ENCODE data around the gene ANKH.

ANKH gene

DNA sequence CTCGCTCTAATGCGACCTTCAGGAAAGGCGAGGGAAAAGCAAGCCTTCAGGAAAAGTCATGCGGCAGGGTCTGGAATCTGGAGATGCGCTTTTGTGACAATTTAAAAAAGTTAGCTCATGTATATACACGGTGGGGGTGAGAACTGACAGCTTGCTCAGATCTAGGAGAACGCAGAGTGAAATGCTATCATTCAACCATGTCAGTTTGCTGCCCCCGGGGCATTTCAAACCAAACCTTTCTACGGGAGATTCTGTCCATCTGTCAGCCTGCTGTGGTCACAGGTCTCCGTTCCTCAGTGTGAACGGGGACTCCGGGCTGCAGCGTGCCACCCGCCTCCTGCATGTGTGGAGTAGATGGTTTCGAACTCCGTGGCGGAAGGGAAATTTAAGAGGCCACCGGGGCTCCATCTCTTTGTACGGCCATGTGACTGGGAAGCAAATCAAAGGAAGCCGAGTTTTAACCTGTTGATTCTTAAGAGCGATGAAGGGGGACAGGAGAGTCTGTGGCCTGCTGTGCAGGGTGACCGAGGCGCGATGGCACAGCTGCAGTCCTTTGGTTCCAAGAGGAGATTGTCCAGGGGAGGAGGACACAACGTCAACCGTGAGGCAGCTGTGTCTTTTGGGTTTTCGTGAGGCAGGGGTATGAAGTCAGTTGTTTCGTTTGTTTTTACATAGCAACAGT, 161.1 kb downstream of the ANKH start:
- Histone ChIP-seq H3K4me2 (ENCODE audit: low read length) (no peak overlapping the region), H3K4me3 (ENCODE audit: low read length) (no peak overlapping the region), H3K4me1 (ENCODE audit: control insufficient read depth, low read length) (peaks cover 17% of the 10 kb centered on the region), H3F3A (ENCODE audit: control insufficient read depth, insufficient read depth) (peaks cover 9% of the 10 kb centered on the region), H4K20me1 (ENCODE audit: control insufficient read depth, insufficient read depth, low read depth, low read length) (no peaks in the 10 kb centered on the region), H3K36me3 (ENCODE audit: control insufficient read depth, low read length) (peaks cover 96% of the 10 kb centered on the region), H3K9me2 (replicated peaks; ENCODE audit: control insufficient read depth, low read length) (no peaks in the 10 kb centered on the region), H3K27me3 (ENCODE audit: control insufficient read depth, low read length) (no peaks in the 10 kb centered on the region), H3K79me2 (ENCODE audit: control insufficient read depth, low read length) (peaks cover under 1% of the 10 kb centered on the region; the same call in 1 of the 2 replicates), H3K27ac (ENCODE audit: low read depth, low read length) (no peak overlapping the region), H3K9me3 (ENCODE audit: control insufficient read depth, insufficient read depth, low read length) (no peaks in the 10 kb centered on the region)
- TF ChIP-seq, protein P1, sequence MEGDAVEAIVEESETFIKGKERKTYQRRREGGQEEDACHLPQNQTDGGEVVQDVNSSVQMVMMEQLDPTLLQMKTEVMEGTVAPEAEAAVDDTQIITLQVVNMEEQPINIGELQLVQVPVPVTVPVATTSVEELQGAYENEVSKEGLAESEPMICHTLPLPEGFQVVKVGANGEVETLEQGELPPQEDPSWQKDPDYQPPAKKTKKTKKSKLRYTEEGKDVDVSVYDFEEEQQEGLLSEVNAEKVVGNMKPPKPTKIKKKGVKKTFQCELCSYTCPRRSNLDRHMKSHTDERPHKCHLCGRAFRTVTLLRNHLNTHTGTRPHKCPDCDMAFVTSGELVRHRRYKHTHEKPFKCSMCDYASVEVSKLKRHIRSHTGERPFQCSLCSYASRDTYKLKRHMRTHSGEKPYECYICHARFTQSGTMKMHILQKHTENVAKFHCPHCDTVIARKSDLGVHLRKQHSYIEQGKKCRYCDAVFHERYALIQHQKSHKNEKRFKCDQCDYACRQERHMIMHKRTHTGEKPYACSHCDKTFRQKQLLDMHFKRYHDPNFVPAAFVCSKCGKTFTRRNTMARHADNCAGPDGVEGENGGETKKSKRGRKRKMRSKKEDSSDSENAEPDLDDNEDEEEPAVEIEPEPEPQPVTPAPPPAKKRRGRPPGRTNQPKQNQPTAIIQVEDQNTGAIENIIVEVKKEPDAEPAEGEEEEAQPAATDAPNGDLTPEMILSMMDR (IDR thresholded peaks at IDR 0.05; ENCODE audit: low read depth, low read length, poor library complexity, severe bottlenecking): no peak
- no peak for TF ChIP-seq EZH2phosphoT487 (IDR thresholded peaks at IDR 0.05; ENCODE audit: borderline replicate concordance, low read length)

DNA sequence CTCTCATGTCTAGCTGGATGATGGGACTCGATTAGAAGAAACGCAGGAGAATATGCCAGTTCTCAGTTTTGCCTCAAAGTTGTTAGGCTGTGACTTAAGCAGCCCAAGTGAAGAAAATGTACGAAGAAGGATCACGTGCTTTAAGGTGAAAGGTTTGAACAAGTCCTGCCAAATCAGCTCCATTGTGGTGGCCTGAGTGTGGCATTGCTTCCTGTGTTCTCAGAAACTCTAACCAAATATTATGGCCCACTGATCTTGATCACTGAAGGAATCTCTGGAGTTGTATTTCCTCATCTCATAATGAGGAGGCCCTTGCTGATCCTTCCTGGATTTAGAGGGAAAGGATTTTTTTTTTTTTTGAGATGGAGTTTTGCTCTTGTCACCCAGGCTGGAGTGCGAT, 163.0 kb downstream of the ANKH start:
- Histone ChIP-seq H3K36me3 (ENCODE audit: control insufficient read depth, low read length) (peaks cover 94% of the 10 kb centered on the region), H3K9me2 (replicated peaks; ENCODE audit: control insufficient read depth, low read length) (no peaks in the 10 kb centered on the region), H3K4me3 (ENCODE audit: low read length) (no peak overlapping the region)

DNA sequence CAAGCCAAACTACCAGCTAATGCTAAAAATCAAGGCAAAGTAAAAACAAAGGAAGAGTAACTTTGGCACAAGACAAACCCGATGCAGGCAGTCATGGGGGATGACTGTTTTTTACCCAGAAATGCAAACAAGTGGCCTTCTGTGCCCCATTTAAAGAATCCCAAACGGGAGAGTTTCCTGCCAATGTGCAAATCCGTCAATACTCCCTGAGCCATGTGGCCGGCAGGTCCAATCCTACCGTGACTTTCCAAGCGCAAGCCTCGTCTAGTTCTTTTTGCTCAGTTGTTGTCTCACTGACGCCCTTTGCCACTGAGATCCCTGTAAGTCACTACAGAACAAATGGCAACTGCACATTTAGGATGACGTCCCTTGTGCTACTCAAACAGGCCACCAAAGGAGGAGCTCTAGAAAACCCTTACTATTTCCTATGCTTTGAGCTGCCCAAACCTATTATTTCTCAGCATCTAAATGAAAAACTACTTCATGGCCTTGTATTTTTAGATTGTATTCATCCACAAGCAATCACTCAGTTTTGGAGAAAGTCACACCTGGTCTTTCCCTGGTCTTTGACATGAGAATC, 163.7 kb downstream of the ANKH start:
- peaks cover 9% of the 10 kb centered on the region for H3F3A ChIP-seq (ENCODE audit: control insufficient read depth, insufficient read depth)
- TF ChIP-seq EZH2phosphoT487 (IDR thresholded peaks at IDR 0.05; ENCODE audit: borderline replicate concordance, low read length): no peak
- TF ChIP-seq, protein P1 (IDR thresholded peaks at IDR 0.05; ENCODE audit: low read depth, low read length, poor library complexity, severe bottlenecking): no peak
- no peaks in the 10 kb centered on the region for H3K9me2 ChIP-seq (replicated peaks; ENCODE audit: control insufficient read depth, low read length)
- no peaks in the 10 kb centered on the region for H4K20me1 ChIP-seq (ENCODE audit: control insufficient read depth, insufficient read depth, low read depth, low read length)
- peaks cover 92% of the 10 kb centered on the region for H3K36me3 ChIP-seq (ENCODE audit: control insufficient read depth, low read length)
- H3K4me1 ChIP-seq (ENCODE audit: control insufficient read depth, low read length): peaks cover 22% of the 10 kb centered on the region
- H3K27me3 ChIP-seq (ENCODE audit: control insufficient read depth, low read length): no peaks in the 10 kb centered on the region
- no peak overlapping the region for H3K27ac ChIP-seq (ENCODE audit: low read depth, low read length)
- no peak overlapping the region for H3K4me2 ChIP-seq (ENCODE audit: low read length)
- H3K79me2 ChIP-seq (ENCODE audit: control insufficient read depth, low read length): peaks cover 4% of the 10 kb centered on the region; the same call in 1 of the 2 replicates
- no peaks in the 10 kb centered on the region for H3K9me3 ChIP-seq (ENCODE audit: control insufficient read depth, insufficient read depth, low read length)
- no peak overlapping the region for H3K4me3 ChIP-seq (ENCODE audit: low read length)

More for the DNA sequence above, 163.0 kb downstream of the ANKH start:
- TF ChIP-seq EZH2phosphoT487 (IDR thresholded peaks at IDR 0.05; ENCODE audit: borderline replicate concordance, low read length): no peak
- TF ChIP-seq, protein P1 (IDR thresholded peaks at IDR 0.05; ENCODE audit: low read depth, low read length, poor library complexity, severe bottlenecking): no peak
- H3K9me3 ChIP-seq (ENCODE audit: control insufficient read depth, insufficient read depth, low read length): no peaks in the 10 kb centered on the region
- H3K4me2 ChIP-seq (ENCODE audit: low read length): no peak overlapping the region
- H3K27ac ChIP-seq (ENCODE audit: low read depth, low read length): no peak overlapping the region
- H3F3A ChIP-seq (ENCODE audit: control insufficient read depth, insufficient read depth): peaks cover 9% of the 10 kb centered on the region
- H3K27me3 ChIP-seq (ENCODE audit: control insufficient read depth, low read length): no peaks in the 10 kb centered on the region
- peaks cover 4% of the 10 kb centered on the region; the same call in 1 of the 2 replicates for H3K79me2 ChIP-seq (ENCODE audit: control insufficient read depth, low read length)
- H3K4me1 ChIP-seq (ENCODE audit: control insufficient read depth, low read length): peaks cover 22% of the 10 kb centered on the region
- H4K20me1 ChIP-seq (ENCODE audit: control insufficient read depth, insufficient read depth, low read depth, low read length): no peaks in the 10 kb centered on the region

Measured in DOHH2 (cell line).